Measurements from ENCODE around the gene MCM3.

DNA sequence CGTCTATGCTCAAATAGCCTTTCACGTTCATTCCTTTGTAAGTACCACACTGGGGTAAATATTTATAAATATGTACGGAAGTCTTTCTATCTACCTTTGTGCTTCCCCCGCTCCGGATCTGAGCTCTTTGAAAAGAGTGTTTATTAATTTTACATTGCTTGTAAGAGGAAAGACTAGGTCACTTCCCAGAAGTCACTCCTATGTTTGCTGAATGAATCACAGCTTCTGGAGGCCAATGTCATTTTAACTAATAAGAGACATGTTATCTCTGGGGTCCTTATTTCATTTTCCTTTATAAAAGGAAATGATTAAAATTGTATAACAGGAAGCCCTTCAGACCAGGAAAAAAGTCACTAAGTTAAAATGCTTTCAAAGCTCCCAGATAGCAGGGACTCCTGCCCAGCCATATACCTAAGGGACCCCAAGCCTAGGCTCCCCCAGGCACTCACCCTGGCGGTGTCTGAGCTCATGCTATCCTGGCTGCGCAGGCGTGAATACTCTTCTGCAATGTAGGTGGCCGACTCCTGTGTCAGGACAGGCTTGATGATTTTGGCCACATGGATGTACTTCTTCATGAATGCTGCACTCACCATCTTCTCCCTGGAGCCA, 12.6 kb downstream of the MCM3 start:
- TF ChIP-seq, protein P1, sequence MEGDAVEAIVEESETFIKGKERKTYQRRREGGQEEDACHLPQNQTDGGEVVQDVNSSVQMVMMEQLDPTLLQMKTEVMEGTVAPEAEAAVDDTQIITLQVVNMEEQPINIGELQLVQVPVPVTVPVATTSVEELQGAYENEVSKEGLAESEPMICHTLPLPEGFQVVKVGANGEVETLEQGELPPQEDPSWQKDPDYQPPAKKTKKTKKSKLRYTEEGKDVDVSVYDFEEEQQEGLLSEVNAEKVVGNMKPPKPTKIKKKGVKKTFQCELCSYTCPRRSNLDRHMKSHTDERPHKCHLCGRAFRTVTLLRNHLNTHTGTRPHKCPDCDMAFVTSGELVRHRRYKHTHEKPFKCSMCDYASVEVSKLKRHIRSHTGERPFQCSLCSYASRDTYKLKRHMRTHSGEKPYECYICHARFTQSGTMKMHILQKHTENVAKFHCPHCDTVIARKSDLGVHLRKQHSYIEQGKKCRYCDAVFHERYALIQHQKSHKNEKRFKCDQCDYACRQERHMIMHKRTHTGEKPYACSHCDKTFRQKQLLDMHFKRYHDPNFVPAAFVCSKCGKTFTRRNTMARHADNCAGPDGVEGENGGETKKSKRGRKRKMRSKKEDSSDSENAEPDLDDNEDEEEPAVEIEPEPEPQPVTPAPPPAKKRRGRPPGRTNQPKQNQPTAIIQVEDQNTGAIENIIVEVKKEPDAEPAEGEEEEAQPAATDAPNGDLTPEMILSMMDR (conservative IDR thresholded peaks at IDR 0.05 in 1 of 2, IDR thresholded peaks at IDR 0.05 in 1 of 2; ENCODE audit: low read depth in 1 of 2, low read length in 2 of 2): no peak
- TF ChIP-seq EZH2 (IDR thresholded peaks at IDR 0.05; ENCODE audit: low read length, missing control alignments): no peak
